ENCODE data around the gene PIN1. TPM values are rescaled to one million over a fixed set of nuclear protein-coding genes. Genes with fewer than 3 reads are reported as not detected.
"Not testable (repeated sequence)": the region's sequence is repeated elsewhere in the genome, so short reads cannot be mapped to it uniquely, and the experiment has no call there.

The PIN1 gene
- 98.4 TPM for total RNA-seq
- long read RNA-seq, full-length matches to known transcripts = 141 of 190 reads
- long read RNA-seq, partial matches to known transcripts = 7 of 190 reads
- long read RNA-seq, other reads (novel, unspliced or antisense) = 42 of 190 reads

GRCh38 chr19:9834726-9835506 is at the start of gene PIN1:
PIN1 (plus strand) TSS chr19:9835318; CDS start chr19:9835345, 27 bp downstream.
- DNase-seq = peak; percentile 99
- H3K27ac ChIP-seq (replicated peaks) = peak within 1 kb of the TSS; percentile 79
- no peaks in the 10 kb centered on the region for H3K27me3 ChIP-seq (ENCODE audit: low read depth)
- TF ChIP-seq, protein P1, sequence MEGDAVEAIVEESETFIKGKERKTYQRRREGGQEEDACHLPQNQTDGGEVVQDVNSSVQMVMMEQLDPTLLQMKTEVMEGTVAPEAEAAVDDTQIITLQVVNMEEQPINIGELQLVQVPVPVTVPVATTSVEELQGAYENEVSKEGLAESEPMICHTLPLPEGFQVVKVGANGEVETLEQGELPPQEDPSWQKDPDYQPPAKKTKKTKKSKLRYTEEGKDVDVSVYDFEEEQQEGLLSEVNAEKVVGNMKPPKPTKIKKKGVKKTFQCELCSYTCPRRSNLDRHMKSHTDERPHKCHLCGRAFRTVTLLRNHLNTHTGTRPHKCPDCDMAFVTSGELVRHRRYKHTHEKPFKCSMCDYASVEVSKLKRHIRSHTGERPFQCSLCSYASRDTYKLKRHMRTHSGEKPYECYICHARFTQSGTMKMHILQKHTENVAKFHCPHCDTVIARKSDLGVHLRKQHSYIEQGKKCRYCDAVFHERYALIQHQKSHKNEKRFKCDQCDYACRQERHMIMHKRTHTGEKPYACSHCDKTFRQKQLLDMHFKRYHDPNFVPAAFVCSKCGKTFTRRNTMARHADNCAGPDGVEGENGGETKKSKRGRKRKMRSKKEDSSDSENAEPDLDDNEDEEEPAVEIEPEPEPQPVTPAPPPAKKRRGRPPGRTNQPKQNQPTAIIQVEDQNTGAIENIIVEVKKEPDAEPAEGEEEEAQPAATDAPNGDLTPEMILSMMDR (IDR thresholded peaks at IDR 0.05; ENCODE audit: borderline replicate concordance) = peak; percentile 79
- intact Hi-C loops (cut with micrococcal nuclease) = no loop called here
- H3K4me1 ChIP-seq = peaks cover 48% of the 10 kb centered on the region
- H3K36me3 ChIP-seq = peaks cover 27% of the 10 kb centered on the region
- H3K4me3 ChIP-seq = peak within 1 kb of the TSS; percentile 94
- H3K9me3 ChIP-seq (replicated peaks) = no peaks in the 10 kb centered on the region

- DNase-seq = peak; percentile 97
- intact Hi-C loops (cut with micrococcal nuclease) = no loop called here
- Histone ChIP-seq H3K27ac (replicated peaks) (peak overlapping the region; percentile 98), H3K27me3 (ENCODE audit: low read depth) (no peaks in the 10 kb centered on the region), H3K4me1 (peaks cover 25% of the 10 kb centered on the region), H3K9me3 (replicated peaks) (no peaks in the 10 kb centered on the region), H3K36me3 (no peaks in the 10 kb centered on the region), H3K4me3 (peak overlapping the region; percentile 89)
- TF ChIP-seq, protein P1 (IDR thresholded peaks at IDR 0.05; ENCODE audit: borderline replicate concordance) = no peak
These were observed 49.5 kb upstream of the PIN1 start for GRCh38 chr19:9785367-9786331.

- intact Hi-C loops (cut with micrococcal nuclease) = no loop called here
These were observed 48.8 kb upstream of the PIN1 start for GRCh38 chr19:9786342-9786741.

DNA sequence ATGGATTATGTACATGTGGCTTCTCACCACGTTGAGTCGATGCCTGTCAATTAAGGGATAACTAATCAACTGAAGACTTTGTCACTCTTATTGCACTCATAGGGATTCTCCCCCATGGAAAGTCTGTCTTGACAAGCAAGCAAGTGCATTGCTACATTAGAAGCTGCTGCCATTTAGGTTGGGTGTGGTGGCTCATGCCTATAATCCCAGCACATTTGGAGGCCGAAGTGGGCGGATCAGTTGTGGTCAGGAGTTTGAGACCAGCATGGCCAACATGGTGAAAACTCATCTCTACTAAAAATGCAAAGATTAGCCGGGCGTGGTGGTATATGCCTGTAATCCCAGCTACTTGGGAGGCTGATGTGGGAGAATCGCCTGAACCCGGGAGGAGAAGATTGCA is 48.3 kb upstream of the PIN1 start:
- Histone ChIP-seq H3K36me3 (no peaks in the 10 kb centered on the region), H3K4me1 (peaks cover 34% of the 10 kb centered on the region), H3K9me3 (replicated peaks) (no peaks in the 10 kb centered on the region), H3K4me3 (peak overlapping the region; percentile 89), H3K27ac (replicated peaks) (peak overlapping the region; percentile 98), H3K27me3 (ENCODE audit: low read depth) (no peaks in the 10 kb centered on the region)
- TF ChIP-seq, protein P1 (IDR thresholded peaks at IDR 0.05; ENCODE audit: borderline replicate concordance) = no peak
- intact Hi-C loops (cut with micrococcal nuclease) = no loop called here
- no peak for DNase-seq

More at GRCh38 chr19:9786342-9786741, 48.8 kb upstream of the PIN1 start:
- Histone ChIP-seq H3K27me3 (ENCODE audit: low read depth) (no peaks in the 10 kb centered on the region), H3K4me1 (peaks cover 31% of the 10 kb centered on the region), H3K27ac (replicated peaks) (peak overlapping the region; percentile 98), H3K4me3 (peak overlapping the region; percentile 89), H3K36me3 (no peaks in the 10 kb centered on the region), H3K9me3 (replicated peaks) (no peaks in the 10 kb centered on the region)
- TF ChIP-seq, protein P1 (IDR thresholded peaks at IDR 0.05; ENCODE audit: borderline replicate concordance) = no peak
- no peak for DNase-seq

DNA sequence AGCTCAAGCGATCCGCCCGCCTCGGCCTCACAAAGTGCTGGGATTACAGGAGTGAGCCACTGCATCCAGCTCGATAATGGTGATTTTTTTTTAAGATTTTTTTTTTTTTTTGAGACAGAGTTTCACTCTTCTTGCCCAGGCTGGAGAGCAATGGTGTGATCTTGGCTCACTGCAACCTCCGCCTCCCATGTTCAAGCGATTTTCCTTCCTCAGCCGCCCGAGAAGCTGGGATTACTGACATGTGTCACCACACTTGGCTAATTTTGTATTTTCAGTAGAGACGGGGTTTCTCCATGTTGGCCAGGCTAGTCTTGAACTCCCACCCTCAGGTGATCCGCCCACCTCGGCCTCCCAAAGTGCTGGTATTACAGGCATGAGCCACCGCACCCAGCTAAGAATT is 46.5 kb upstream of the PIN1 start:
- DNase-seq; H3K9me3 ChIP-seq (replicated peaks); H3K36me3 ChIP-seq; H3K4me3 ChIP-seq; H3K27ac ChIP-seq (replicated peaks); H3K27me3 ChIP-seq (ENCODE audit: low read depth); intact Hi-C loops (cut with micrococcal nuclease): not testable (repeated sequence)
- H3K4me1 ChIP-seq = peaks cover 40% of the 10 kb centered on the region
